HG03060 (cell line): Measurements from ENCODE around the gene LRRC37A2.
"Not testable (repeated sequence)": the region's sequence is repeated elsewhere in the genome, so short reads cannot be mapped to it uniquely, and the experiment has no call there.

Source experiments
- ATAC-seq: cut with Tn5 transposase; IDR thresholded peaks from one replicate; pipeline ENCODE4 v1.9.1; 2021; ENCODE audit warnings: low read depth, moderate number of reproducible peaks; ENCODE audit not compliant: unreplicated experiment

The LRRC37A2 gene

DNA sequence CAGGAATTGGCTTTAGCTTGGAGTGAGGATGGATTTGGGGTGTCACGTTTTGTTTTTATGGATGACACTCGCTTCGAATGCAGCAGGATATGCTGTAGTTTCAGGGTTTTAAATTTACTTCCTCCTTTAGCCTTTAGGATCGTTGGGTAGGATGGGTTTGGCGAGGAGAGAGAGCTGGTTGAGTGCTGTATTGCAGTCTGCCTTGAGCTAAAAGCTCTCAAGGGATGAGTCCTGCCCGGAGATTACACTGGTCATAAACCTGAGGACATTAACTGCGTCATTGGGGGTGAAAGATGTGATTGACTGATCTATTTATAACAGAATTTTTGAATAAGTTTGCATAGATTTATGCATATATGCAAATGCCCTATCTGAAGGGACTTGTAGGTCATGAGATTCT lies 79.1 kb downstream of the LRRC37A2 start:
- ATAC-seq = peak; percentile 62

DNA sequence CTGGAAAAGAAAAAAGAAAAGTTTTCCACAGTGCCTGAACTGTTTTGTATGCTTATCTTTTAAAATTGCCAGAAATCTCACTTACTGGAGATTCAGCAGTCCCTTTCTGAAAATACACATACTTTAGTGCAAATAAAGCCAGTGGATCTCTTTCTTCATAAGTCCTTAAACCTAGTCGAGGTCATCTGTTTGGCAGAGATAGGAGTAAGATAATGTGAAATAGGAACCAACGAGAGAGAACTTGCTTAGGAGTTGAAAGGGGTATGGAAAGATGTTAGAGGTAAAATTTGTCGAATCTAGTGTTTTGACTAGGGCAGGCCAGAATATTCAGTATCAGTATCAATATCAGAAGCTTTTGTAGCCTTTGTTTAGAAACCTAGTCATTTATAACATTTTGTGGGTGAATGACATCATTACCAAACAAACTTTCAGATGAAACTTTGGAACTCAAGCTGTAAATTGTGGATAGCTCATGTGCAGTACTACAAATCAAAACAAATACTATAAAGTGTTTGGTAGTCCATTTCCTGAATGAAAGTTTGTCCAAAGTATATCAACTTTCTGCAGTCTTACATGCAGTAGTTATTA lies 86.2 kb downstream of the LRRC37A2 start:
- ATAC-seq = peak; percentile 53

DNA sequence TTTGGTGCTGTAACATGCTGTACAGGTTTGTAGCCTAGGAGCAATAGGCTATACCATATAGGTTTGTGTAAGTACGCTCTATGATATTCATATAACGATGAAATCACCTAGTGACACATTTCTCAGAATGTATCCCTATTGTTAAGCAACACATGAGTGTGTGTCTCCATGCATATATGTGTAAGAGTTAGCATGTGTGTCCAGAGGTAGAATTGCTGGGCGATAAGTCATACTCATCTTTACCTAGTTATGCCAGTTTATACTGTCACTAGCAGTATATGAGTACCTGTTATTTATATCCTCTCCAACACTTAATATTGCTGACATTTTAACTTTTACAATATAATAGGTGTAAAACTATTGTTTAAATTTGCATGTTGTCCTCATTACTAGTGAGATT lies 88.5 kb downstream of the LRRC37A2 start:
- ATAC-seq = not testable (repeated sequence)

DNA sequence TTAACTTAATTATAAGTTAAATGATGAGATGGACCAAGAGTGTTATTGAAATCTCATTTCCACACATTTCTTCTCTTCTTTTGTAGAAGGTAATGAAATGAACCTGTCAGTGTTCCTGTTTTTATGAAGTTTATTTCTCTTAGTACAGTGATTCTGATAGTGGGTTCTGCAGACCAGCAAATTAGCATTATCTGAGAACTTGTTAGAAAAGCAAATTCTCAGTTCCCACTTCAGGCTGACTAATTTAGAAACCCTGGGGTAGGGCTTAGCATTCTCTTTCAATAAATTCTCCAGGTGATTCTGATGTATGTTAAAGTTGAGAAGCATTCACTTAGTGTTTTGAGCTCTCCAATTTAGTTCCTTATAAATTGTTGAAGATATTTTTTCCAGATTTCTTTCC lies 90.9 kb downstream of the LRRC37A2 start:
- ATAC-seq = not testable (repeated sequence)
